Stomach (tissue), 4 donors: ENCODE results near the gene NR2F6.

Source experiments
- CTCF ChIP-seq, 7 experiments: fragments of 450-650 bp in 4 of 7; fragments of 200-600 bp in 3 of 7; sonication (generic) in 3 of 7; IDR thresholded peaks; one replicate each; pipeline ENCODE4 v1.5.1; 2016 to 2019; ENCODE audit warnings: antibody characterized with exemption in 7 of 7, control low read depth in 2 of 7, mild to moderate bottlenecking in 1 of 7
- POLR2AphosphoS5 ChIP-seq, 3 donors: sonication (generic); formaldehyde crosslinking; IDR thresholded peaks; one replicate each; pipeline ENCODE4 v1.6.1; 2016; ENCODE audit warnings: antibody characterized with exemption in 3 of 3

GRCh38 chr19:17184371-17184841 lies 61.3 kb downstream of the NR2F6 start:
- TF ChIP-seq CTCF (IDR thresholded peaks at IDR 0.05) (no peak), POLR2AphosphoS5 (IDR thresholded peaks at IDR 0.05) (no peak)
